NCI-H2081 treated with DMSO at 0.1 percent for 48 hours (cell line): ENCODE measurements around the gene TMEM229B.
A peak's percentile ranks its signal among the peaks of the same experiment; 100 is the strongest.
"Not testable (repeated sequence)": the region's sequence is repeated elsewhere in the genome, so short reads cannot be mapped to it uniquely, and the experiment has no call there.

Experiments
- DNase-seq: peaks from one replicate; lab custom pipeline; 2025; lab: John Stamatoyannopoulos, UW

The TMEM229B gene

DNA sequence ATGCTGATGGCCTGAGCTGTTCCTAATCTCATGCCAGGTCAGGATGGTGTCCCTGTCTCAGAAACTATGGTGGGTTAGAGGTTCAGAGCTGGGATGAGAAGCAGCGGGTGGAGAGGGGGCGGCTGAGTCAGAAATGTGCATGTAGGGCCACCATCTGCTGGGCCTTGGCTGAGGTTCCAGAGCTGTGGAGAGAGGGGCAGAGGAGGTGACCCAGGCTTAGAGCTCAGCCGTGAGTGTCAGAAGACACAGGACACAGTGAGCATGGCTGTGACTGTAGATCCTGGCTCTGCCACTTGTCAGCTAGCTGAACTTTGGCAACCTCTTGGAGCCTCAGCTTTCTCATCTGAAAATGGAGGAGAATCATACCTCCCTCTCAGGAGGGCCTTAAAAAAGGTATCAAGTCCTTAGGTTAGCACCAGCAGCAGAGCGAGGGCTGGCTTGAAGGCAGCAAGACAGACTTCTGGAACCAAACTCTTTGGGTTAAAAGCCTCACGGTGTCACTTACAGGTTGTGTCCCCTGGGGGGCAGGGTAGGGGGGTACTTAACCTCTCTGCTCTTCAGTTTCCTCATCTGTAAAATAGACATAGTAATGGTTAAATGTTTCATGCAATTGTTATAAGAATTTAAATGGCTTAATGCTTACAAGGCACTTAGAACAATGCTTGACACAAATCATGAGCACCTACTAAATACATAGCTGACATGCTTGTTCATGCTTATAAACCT is 34.8 kb downstream of the TMEM229B start:
- DNase-seq = no peak

DNA sequence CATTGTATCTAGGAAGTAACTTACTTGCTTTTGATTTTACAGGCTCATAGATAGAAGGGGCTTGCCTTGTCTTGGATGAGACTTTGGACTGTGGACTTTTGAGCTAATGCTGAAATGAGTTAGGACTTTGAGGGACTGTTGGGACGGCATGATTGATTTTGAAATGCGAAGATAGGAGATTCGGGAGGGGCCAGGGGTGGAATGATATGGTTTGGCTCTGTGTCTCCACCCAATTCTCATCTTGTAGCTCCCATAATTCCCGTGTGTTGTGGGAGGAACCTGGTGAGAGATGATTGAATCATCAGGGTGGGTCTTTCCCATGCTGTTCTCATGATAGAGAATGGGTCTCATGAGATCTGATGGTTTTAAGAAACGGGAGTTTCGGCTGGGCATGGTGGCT is 36.9 kb downstream of the TMEM229B start:
- DNase-seq = not testable (repeated sequence)

- DNase-seq = no peak
These were observed 39.4 kb downstream of the TMEM229B start for GRCh38 chr14:67449096-67449495.

DNA sequence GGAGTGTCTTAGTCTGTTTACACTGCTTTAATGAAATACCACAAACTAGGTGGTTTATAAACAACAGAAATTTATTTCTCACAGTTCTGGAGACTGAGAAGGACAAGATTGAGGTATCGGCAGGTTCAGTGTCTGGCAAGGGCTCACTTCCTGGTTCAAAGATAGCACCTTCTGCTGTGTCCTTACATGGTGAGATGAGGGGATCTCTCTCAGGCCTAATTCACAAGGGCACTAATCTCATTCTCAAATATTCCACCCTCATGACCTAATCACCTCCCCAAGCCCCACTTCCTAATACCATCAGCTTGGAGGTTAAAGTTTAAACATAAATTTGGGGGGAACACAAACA is 41.5 kb downstream of the TMEM229B start:
- DNase-seq = no peak

DNA sequence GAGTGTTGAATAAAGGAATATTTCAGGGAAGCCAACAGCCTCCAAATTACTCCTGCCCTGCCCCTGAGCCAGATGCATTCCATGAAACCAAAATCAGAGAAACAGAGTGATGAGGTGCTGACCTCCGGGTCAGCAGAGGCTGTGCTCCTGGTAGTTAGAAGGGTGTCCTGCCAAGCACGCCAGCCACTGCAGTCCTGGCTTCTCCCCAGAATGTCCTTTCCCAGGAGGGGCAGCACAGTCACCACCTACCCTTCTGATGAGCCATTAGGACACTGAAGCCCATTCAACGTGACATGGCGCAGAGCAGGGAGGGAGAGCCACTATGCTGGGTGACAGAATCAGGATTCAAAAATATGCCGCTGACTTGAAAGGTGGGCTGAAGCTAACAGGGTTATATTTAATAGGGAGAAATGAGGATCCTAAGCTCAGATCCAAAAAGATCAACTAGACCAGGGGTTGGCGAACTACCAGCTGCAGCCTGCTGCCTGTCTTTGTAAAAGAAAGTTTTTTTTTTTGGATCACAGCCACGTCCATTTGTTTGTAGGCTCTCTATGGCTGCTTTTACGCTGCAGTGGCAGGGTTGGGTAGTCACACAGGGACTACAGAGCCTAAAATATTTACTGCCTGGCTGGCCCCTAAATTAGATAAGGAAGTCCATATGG is 42.0 kb downstream of the TMEM229B start:
- DNase-seq = no peak

GRCh38 chr14:67444395-67444794 is 44.1 kb downstream of the TMEM229B start:
- DNase-seq = no peak

DNA sequence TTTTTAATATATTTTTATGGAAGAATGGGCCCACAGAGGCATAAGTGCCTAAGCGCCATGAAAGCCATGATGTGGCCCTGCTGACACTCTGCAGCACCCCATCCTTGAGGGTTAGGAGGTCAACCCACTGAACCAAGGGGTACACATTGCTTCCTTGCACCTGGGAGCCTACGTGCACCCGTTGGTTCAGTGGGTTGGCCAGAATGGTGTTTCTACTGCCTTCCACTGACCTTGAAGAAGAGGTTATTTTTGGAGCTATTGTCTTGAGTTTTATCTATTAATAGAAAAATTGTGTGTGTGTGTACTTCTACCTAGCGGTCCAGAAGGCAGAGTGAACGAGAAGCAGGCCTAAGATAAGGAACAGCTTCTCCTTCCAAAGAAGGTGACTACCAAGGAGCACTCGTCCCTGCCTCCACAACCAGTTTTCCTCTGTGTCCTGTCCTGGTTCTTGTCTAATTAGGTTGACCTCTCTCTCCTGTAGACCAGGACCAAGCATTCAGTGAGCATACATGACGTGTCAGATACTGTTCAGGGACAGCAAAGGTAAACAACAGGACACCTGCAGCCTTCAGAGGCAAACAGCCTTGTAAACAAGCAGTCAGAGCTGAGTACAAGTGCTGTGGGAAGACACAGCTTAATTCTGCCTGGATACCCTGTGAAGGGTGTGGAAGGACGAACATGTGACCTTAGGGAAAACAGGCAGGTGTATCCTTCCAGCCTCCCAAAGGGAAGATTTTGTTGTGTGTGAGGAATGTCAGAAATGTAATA is 46.2 kb downstream of the TMEM229B start:
- no peak for DNase-seq

DNA sequence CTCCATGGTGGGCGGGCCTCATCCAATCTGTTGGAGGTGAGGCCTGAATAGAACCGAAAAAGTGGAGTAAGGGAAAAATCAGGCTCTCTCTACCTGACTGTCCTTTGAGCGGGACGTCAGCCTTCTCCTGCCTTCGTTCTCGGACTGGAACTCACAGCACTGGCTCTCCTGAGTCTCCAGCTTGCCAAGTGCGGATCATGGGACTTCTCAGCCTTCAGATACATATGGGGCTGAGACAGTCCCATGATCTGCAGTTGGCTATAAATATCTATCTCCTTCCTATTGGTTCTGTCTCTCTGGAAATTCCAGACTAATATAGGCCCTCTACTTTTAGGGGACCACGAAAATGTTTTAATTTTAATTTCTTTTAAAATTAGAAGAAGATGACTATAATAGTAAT is 46.8 kb downstream of the TMEM229B start:
- no peak for DNase-seq

GRCh38 chr14:67441256-67441655 is 47.3 kb downstream of the TMEM229B start:
- DNase-seq = no peak

- DNase-seq = no peak
These were observed 48.0 kb downstream of the TMEM229B start for GRCh38 chr14:67440513-67440912.

- no peak for DNase-seq
These were observed 49.6 kb downstream of the TMEM229B start for GRCh38 chr14:67438969-67439368.

DNA sequence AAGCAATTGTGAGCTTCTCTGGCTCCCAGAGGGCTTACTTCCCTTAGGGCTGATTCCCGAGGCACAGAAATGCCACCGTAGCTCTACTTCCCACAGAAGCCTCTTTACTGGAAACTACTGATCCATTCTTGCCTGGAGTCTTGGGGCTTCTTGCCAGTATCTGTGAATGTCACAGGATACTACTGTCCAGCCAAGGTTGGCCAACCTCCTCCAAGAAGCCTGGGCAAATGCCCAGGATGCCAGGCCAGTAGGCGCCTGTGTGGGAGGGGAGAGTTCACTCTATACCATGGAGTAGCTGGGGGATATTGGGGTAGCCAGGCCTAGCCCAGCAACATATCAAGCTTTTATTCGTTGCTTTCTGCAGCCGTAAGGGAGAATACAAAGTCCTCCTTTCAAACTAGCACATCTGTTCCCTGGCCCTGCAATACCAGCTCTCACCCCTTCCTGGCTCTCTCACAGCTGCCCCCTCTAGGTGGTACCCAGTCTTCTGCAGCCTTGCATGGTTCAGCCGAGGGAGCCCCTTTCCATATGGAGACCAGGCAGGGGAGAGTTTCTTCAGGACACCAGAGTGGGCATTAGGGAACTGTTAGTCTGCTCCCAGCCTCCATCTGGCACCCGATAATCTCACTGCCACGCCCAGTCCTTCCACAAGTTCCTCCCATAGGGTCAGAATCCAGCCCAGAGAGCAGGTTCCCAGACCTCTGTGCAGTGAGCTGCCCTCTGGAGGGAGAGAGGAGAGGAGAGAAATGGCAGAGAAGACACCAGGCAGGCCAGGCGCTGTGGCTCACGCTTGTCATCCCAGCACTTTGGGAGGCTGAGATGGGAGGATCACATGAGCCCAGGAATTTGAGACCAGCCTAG is 52.3 kb downstream of the TMEM229B start:
- DNase-seq = no peak

GRCh38 chr14:67435603-67436002 is 52.9 kb downstream of the TMEM229B start:
- no peak for DNase-seq

- DNase-seq = no peak
These were observed 56.4 kb downstream of the TMEM229B start for GRCh38 chr14:67432050-67432564.

- DNase-seq = no peak
These were observed 58.9 kb downstream of the TMEM229B start for GRCh38 chr14:67429510-67430205.

DNA sequence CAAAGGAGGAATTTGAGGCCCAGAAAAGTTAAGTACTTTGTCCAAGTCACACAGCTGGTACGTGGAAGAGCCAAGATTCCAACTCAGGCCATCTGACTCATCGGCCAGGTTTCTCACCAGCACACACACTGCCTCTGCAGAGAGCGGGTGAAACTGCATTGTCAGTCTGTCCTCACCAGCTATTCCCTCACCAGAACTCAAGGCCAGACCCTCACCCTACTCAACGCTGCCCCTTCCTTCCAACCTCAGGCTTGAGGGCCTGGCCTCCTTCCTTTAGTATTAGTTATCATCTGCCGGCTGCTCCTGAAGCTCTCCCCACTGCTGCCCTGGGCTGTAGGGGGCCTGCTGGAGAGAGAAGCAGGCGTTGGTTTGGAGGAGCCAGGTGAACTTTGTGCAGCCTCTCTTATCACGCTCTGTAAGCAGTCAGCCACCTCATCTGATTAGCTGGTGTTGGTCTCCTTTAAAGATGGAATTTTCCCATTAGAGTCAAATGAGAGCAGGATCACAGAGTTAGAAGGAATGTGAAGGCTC is 60.0 kb downstream of the TMEM229B start:
- no peak for DNase-seq

GRCh38 chr14:67426983-67427606 is 61.4 kb downstream of the TMEM229B start:
- DNase-seq = peak; percentile 3

DNA sequence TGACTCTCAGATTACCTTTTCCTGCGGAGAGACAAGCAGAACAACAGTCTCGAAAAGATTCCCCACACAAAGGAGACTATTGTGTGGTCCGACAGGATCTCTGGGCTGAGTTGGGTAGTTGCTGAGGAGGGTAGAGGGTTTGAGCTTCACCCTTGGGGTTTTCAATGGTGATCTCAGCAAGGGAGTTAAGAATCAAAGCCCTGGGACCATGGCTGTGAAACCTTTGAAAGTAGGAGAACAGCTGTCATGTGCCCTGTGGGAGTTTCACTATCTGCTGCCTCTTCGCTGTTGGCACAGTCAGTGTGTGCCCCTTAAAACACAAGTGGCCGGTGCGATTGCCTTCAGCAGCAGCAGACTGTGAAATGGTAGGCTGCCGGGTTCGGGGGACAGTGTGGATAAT is 62.4 kb downstream of the TMEM229B start:
- DNase-seq = no peak

DNA sequence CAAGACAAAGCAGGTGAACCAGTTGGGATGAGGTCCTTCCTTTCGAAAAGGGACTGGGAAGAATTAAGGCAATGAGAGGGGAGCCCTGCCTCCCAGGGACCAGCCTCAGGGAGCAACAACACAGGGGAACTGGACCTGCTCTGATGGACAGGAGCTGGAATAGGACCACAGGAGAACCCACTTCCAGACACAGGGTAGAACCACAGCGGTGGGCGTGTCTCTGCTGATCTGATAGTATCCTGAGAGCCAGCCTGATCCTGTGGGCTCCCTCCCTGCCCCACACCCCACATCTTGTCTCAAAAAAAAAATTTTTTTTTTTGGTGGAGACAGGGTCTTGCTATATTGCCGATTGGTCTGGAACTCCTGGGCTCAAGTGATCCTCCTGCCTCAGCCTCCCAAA is 62.9 kb downstream of the TMEM229B start:
- no peak for DNase-seq

GRCh38 chr14:67424539-67424938 is 64.0 kb downstream of the TMEM229B start:
- DNase-seq = no peak

GRCh38 chr14:67423424-67423823 is 65.1 kb downstream of the TMEM229B start:
- DNase-seq = no peak
